Daoy (cell line): Measurements from ENCODE around the gene CADPS2. TPM values are rescaled to one million over a fixed set of nuclear protein-coding genes. Genes with fewer than 3 reads are reported as not detected.

ENCODE experiments used
- DNase-seq: peaks from one replicate; pipeline ENCODE4 v3.0.0-alpha.2; 2015; ENCODE audit warnings: low read depth
- total RNA-seq: library from RNA; depleted of rRNA; stranded (reverse); fragments of >200 nt; shearing (Covaris generic); gene quantifications from 2 replicates; pipeline ENCODE4 v1.2.3, GENCODE V29; 2014

The CADPS2 gene
- total RNA-seq, 1 experiment from 2014 or later: 12.2 TPM

- no peak for DNase-seq
These were observed 115.4 kb downstream of the CADPS2 start for GRCh38 chr7:122770686-122771335.

GRCh38 chr7:122768827-122769226 is 117.4 kb downstream of the CADPS2 start:
- no peak for DNase-seq

- no peak for DNase-seq
These were observed 118.9 kb downstream of the CADPS2 start for GRCh38 chr7:122767339-122767738.

GRCh38 chr7:122766593-122766992 is 119.7 kb downstream of the CADPS2 start:
- no peak for DNase-seq

GRCh38 chr7:122764902-122765301 is 121.4 kb downstream of the CADPS2 start:
- DNase-seq: no peak

- DNase-seq: no peak
These were observed 122.2 kb downstream of the CADPS2 start for GRCh38 chr7:122764020-122764419.

- DNase-seq: no peak
These were observed 124.2 kb downstream of the CADPS2 start for GRCh38 chr7:122762071-122762470.

- no peak for DNase-seq
These were observed 127.8 kb downstream of the CADPS2 start for GRCh38 chr7:122758501-122758900.

GRCh38 chr7:122756860-122757259 is 129.4 kb downstream of the CADPS2 start:
- no peak for DNase-seq

GRCh38 chr7:122755696-122756095 is 130.6 kb downstream of the CADPS2 start:
- DNase-seq: no peak

GRCh38 chr7:122752583-122752982 is 133.7 kb downstream of the CADPS2 start:
- DNase-seq: no peak

GRCh38 chr7:122750389-122750788 is 135.9 kb downstream of the CADPS2 start:
- no peak for DNase-seq

- no peak for DNase-seq
These were observed 138.1 kb downstream of the CADPS2 start for GRCh38 chr7:122748195-122748594.

GRCh38 chr7:122746948-122747347 is 139.3 kb downstream of the CADPS2 start:
- no peak for DNase-seq

GRCh38 chr7:122743211-122743610 is 143.0 kb downstream of the CADPS2 start:
- DNase-seq: no peak

- no peak for DNase-seq
These were observed 147.3 kb downstream of the CADPS2 start for GRCh38 chr7:122738947-122739346.

GRCh38 chr7:122736183-122736582 is 150.1 kb downstream of the CADPS2 start:
- DNase-seq: no peak

- no peak for DNase-seq
These were observed 158.5 kb downstream of the CADPS2 start for GRCh38 chr7:122727759-122728158.

GRCh38 chr7:122727354-122727753 is 158.9 kb downstream of the CADPS2 start:
- no peak for DNase-seq

GRCh38 chr7:122726881-122727280 is 159.4 kb downstream of the CADPS2 start:
- no peak for DNase-seq

GRCh38 chr7:122724366-122724765 is 161.9 kb downstream of the CADPS2 start:
- no peak for DNase-seq

GRCh38 chr7:122719010-122719578 is 167.2 kb downstream of the CADPS2 start:
- no peak for DNase-seq

GRCh38 chr7:122717356-122718089 is 168.7 kb downstream of the CADPS2 start:
- DNase-seq: no peak
